Epithelial cell of esophagus (primary cell): ENCODE measurements around the gene CROCC2.

Experiments
- DNase-seq: peaks from one replicate; pipeline ENCODE4 v3.0.0; 2010; ENCODE audit warnings: low read depth
- H3K4me3 ChIP-seq: 2 replicates; pipeline ENCODE4 v1.5.1; 2011; ENCODE audit warnings: mild to moderate bottlenecking, low read length, control low read depth
- CTCF ChIP-seq: IDR thresholded peaks from 2 replicates; pipeline ENCODE4 v1.5.1; 2011; ENCODE audit warnings: low read depth, mild to moderate bottlenecking, low read length, control low read depth, inconsistent platforms; ENCODE audit not compliant: insufficient read depth; ENCODE audit errors: missing control alignments

CROCC2 gene

DNA sequence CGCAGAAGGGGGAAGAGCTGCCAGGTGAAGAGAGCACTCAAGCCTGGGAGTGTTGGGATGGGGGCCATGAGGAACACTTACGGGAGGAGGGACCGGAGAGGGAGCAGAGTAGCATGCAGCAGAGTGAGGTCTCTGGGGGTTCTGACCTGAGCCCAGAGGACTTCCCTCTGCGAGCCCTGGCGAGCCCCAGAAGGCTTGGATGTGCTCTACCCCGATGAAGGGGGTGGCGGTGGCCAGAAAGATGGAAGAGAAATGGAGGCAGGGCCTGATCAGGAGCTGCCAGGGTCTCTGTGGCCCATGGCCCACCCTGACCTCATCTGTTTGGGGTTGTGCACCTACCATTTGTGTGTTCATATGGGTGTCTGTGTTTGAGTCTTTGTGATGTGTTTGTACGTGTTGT lies 42.0 kb downstream of the CROCC2 start:
- H3K4me3 ChIP-seq: no peak overlapping the region
- no peak for TF ChIP-seq CTCF
- DNase-seq: no peak

DNA sequence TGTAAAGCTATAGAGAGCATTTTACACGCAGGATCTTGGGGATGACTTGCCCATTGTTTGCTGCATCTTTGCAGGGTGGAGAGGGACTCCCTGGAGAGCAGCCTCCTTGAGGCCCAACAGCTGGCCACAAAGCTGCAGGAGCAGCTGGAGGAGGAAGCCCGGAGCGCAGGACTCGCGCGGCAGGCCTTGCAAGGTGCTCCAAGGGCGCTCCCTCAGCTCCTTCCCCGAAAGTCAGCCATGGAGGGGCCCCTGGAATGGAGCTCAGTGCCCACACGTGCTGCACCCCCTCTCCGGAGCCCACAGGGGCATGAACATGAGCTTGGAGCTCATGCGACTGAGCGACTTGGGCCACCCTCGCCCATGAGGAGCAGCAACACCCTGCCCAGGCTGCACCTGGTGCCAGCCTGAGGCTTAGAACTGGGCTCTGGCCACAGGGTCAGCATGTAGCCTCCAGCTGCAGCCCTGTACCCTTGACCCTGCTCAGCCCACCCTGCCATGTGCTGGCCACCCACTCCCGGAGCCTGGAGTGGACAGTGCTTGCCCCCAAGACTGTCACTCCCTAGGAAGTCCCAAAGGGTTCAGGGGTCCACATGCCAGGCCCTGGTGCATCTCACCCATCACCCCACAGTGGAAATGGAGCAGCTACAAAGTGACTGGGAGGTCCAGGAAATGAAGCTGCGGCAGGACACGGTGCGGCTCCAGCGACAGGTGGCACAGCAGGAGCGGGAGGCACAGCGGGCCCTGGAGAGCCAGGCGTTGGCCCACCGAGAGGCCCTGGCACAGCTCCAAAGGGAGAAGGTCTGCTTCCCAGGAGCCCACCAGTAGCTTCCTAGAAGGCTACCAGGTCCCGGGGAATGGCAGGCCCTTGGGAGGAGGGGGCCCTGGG lies 43.0 kb downstream of the CROCC2 start:
- TF ChIP-seq CTCF: no peak
- no peak overlapping the region for H3K4me3 ChIP-seq

DNA sequence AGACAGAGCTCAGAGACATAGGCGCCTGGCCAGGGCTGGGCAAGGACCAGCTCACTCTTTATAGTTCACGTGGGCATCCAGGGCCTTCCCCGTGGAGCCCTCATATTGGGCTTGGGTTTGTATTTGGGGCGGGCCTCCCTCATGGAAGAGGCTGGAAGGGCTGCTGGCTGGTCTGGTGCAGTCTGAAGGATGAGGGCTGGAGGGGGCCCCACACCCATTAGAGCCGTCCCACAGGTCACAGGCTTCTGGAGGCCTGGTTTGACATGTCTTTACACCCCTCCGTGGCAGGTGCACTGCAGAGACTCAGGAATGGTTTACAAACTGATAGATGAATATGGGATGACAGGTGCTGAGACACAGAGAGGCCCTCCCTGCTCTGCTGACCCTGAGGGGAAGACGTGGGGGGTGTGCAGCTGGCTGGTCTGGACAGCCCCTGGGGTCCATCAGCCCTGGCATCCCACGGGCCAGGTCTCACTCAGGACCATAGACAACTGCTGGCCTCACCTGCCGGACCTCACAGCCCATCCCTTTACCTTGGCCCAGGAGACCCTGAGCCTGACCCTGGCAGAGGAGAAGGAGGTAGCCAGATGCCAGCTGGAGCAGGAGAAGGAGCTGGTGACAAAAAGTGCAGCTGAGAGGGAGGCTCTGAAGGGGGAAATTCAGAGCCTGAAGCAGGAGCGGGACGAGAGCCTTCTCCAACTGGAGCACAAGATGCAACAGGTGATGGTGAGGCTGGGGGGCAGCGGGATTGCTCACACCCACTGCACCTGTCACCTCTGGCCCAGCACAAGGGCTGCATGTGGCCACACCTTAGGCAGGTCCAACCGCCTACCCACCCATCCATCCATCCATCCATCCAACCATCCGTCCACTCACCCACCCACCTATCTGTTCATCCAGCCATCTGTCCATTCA lies 43.9 kb downstream of the CROCC2 start:
- no peak overlapping the region for H3K4me3 ChIP-seq
- DNase-seq: no peak
- no peak for TF ChIP-seq CTCF

More for the DNA sequence above, 43.0 kb downstream of the CROCC2 start:
- DNase-seq: no peak

DNA sequence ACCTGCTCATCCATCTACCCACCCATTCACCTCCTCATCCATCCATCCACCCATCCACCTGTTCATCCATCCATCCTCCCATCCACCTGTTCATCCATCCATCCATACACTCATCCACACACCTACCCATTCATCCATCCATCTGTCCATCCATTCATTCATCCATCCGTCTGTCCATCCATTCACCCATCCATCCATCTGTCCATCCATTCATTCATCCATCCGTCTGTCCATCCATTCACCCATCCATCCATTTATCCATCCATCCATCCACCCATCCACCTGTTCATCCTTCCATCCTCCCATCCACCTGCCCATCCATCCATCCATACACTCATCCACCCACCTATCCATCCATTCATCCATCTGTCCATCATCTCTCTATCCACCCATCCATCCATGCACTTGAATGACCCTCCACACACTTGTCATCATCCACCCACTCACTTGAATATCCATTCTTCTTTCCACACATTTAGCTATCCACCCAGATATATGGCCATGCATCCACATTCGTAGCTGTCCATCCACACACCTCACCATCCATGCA lies 45.0 kb downstream of the CROCC2 start:
- no peak for DNase-seq
- TF ChIP-seq CTCF: no peak
- no peak overlapping the region for H3K4me3 ChIP-seq

GRCh38 chr2:240952496-240953246 lies 46.5 kb downstream of the CROCC2 start:
- no peak overlapping the region for H3K4me3 ChIP-seq
- TF ChIP-seq CTCF: no peak
- DNase-seq: no peak
